HL-60 (cell line): Measurements from ENCODE around the gene TLCD5.

Experiments used
- DNase-seq, 2 experiments: peaks; one replicate each; pipeline ENCODE4 v3.0.0-alpha.2; 2010 to 2020; ENCODE audit warnings: low read depth in 1 of 2, low spot score in 1 of 2
- H3K27ac ChIP-seq: fragments of 250-450 bp; sonication (Bioruptor Pico); replicated peaks from 2 replicates; pipeline ENCODE4 v1.5.1; 2020; ENCODE audit warnings: mild to moderate bottlenecking, moderate library complexity
- H3K27me3 ChIP-seq: fragments of 250-450 bp; sonication (Bioruptor Pico); 2 replicates; pipeline ENCODE4 v1.5.1; 2021; ENCODE audit warnings: mild to moderate bottlenecking, moderate library complexity; ENCODE audit not compliant: insufficient read depth, poor library complexity, severe bottlenecking
- H3K4me3 ChIP-seq: replicated peaks from 2 replicates; pipeline ENCODE4 v1.5.1; 2011; ENCODE audit warnings: mild to moderate bottlenecking, control low read depth, low read length; ENCODE audit not compliant: insufficient read depth
- CTCF ChIP-seq: IDR thresholded peaks from one replicate; pipeline ENCODE4 v1.5.1; 2011; ENCODE audit warnings: low read length, control low read depth, inconsistent platforms; ENCODE audit not compliant: insufficient read depth
- GABPA ChIP-seq: IDR thresholded peaks from 2 replicates; pipeline ENCODE4 v1.6.1; 2012; ENCODE audit warnings: low read depth
- POLR2AphosphoS5 ChIP-seq: IDR thresholded peaks from 2 replicates; pipeline ENCODE4 v1.6.1; 2012; ENCODE audit warnings: low read depth
- REST ChIP-seq: IDR thresholded peaks from 2 replicates; pipeline ENCODE4 v1.6.1; 2012; ENCODE audit warnings: low read depth; ENCODE audit not compliant: insufficient replicate concordance
- SPI1 ChIP-seq: IDR thresholded peaks from 2 replicates; pipeline ENCODE4 v1.6.1; 2012; ENCODE audit warnings: low read depth, mild to moderate bottlenecking, borderline replicate concordance

The TLCD5 gene

GRCh38 chr11:120350637-120351036 lies 25.5 kb downstream of the TLCD5 start:
- Histone ChIP-seq H3K27me3 (peaks cover 71% of the 10 kb centered on the region), H3K4me3 (no peak overlapping the region), H3K27ac (no peak overlapping the region)
- TF ChIP-seq CTCF (no peak), REST (no peak), GABPA (no peak)
- DNase-seq: no peak

- no peak for TF ChIP-seq SPI1
- no peak for TF ChIP-seq GABPA
- no peak for TF ChIP-seq POLR2AphosphoS5
- TF ChIP-seq CTCF: no peak
- no peak for TF ChIP-seq REST
- Histone ChIP-seq H3K27me3 (peaks cover 58% of the 10 kb centered on the region), H3K4me3 (no peak overlapping the region), H3K27ac (no peak overlapping the region)
- DNase-seq: no peak
Measured at GRCh38 chr11:120352405-120352804, 27.3 kb downstream of the TLCD5 start.

GRCh38 chr11:120354068-120354467 lies 29.0 kb downstream of the TLCD5 start:
- H3K4me3 ChIP-seq: no peak overlapping the region
- H3K27ac ChIP-seq: no peak overlapping the region
- H3K27me3 ChIP-seq: peaks cover 56% of the 10 kb centered on the region
- no peak for DNase-seq
- no peak for TF ChIP-seq POLR2AphosphoS5
- no peak for TF ChIP-seq GABPA
- TF ChIP-seq REST: no peak
- TF ChIP-seq CTCF: no peak
